ENCODE results near the gene SNX10.
"Not testable (repeated sequence)": the region's sequence is repeated elsewhere in the genome, so short reads cannot be mapped to it uniquely, and the experiment has no call there.

DNA sequence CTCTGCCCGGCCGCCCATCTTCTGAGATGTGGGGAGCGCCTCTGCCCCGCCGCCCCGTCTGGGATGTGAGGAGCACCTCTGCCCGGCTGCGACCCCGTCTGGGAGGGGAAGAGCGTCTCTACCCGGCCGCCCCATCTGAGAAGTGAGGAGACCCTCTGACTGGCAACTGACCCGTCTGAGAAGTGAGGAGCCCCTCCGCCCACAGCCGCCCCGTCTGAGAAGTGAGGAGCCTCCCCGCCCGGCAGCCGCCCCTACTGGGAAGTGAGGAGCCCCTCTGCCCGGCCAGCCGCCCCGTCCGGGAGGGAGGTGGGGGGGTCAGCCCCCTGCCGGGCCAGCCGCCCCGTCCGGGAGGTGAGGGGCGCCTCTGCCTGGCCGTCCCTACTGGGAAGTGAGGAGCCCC is 29.8 kb upstream of the SNX10 start:
- TF ChIP-seq, protein P1, sequence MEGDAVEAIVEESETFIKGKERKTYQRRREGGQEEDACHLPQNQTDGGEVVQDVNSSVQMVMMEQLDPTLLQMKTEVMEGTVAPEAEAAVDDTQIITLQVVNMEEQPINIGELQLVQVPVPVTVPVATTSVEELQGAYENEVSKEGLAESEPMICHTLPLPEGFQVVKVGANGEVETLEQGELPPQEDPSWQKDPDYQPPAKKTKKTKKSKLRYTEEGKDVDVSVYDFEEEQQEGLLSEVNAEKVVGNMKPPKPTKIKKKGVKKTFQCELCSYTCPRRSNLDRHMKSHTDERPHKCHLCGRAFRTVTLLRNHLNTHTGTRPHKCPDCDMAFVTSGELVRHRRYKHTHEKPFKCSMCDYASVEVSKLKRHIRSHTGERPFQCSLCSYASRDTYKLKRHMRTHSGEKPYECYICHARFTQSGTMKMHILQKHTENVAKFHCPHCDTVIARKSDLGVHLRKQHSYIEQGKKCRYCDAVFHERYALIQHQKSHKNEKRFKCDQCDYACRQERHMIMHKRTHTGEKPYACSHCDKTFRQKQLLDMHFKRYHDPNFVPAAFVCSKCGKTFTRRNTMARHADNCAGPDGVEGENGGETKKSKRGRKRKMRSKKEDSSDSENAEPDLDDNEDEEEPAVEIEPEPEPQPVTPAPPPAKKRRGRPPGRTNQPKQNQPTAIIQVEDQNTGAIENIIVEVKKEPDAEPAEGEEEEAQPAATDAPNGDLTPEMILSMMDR (IDR thresholded peaks at IDR 0.05): not testable (repeated sequence)
- TF ChIP-seq POLR2A (IDR thresholded peaks at IDR 0.05): not testable (repeated sequence)
